Measurements from ENCODE around the gene GPR39. TPM values are rescaled to one million over a fixed set of nuclear protein-coding genes. Genes with fewer than 3 reads are reported as not detected.
"Not testable (repeated sequence)": the region's sequence is repeated elsewhere in the genome, so short reads cannot be mapped to it uniquely, and the experiment has no call there.

Gene GPR39
- total RNA-seq, 4 donors from 2014 or later: 2.8 to 9.7 (median 5.4) TPM

GRCh38 chr2:132518302-132518701 lies 101.7 kb downstream of the GPR39 start:
- H3K27me3 ChIP-seq: no peaks in the 10 kb centered on the region
- 90 to 95% methylated on average over 4 of the region's 4 CpGs for WGBS, 2 donors
- no peak overlapping the region for H3K27ac ChIP-seq
- no peaks in the 10 kb centered on the region for H3K9me3 ChIP-seq
- DNase-seq: no peak
- no peaks in the 10 kb centered on the region for H3K36me3 ChIP-seq
- no peaks in the 10 kb centered on the region for H3K4me1 ChIP-seq
- H3K4me3 ChIP-seq (replicated peaks in 1 of 3): no peak overlapping the region
- TF ChIP-seq CTCF (IDR thresholded peaks at IDR 0.05) (no peak), POLR2A (IDR thresholded peaks at IDR 0.05) (no peak)
- intact Hi-C loops (cut with DNase I): no loop called here

GRCh38 chr2:132519566-132519965 lies 103.0 kb downstream of the GPR39 start:
- intact Hi-C loops (cut with DNase I): no loop called here
- H3K4me3 ChIP-seq (replicated peaks in 1 of 3): no peak overlapping the region
- no peak for DNase-seq
- peaks cover 0 to 6% of the 10 kb centered on the region in 2 donors for H3K4me1 ChIP-seq
- no peaks in the 10 kb centered on the region for H3K27me3 ChIP-seq
- WGBS, 2 donors: 71 to 78% methylated on average over 3 of the region's 3 CpGs
- no peaks in the 10 kb centered on the region for H3K36me3 ChIP-seq
- H3K27ac ChIP-seq: no peak overlapping the region
- TF ChIP-seq POLR2A (IDR thresholded peaks at IDR 0.05) (no peak), CTCF (IDR thresholded peaks at IDR 0.05) (no peak)
- H3K9me3 ChIP-seq: no peaks in the 10 kb centered on the region

GRCh38 chr2:132521341-132521740 lies 104.7 kb downstream of the GPR39 start:
- no peak for DNase-seq
- Histone ChIP-seq H3K4me3 (replicated peaks in 1 of 3) (no peak overlapping the region), H3K27ac (no peak overlapping the region), H3K27me3 (no peaks in the 10 kb centered on the region), H3K4me1 (peaks cover 0 to 6% of the 10 kb centered on the region in 2 donors), H3K36me3 (no peaks in the 10 kb centered on the region), H3K9me3 (no peaks in the 10 kb centered on the region)
- 76 to 83% methylated on average over 3 of the region's 3 CpGs for WGBS, 2 donors
- intact Hi-C loops (cut with DNase I): no loop called here
- TF ChIP-seq CTCF (IDR thresholded peaks at IDR 0.05) (no peak), POLR2A (IDR thresholded peaks at IDR 0.05) (no peak)

DNA sequence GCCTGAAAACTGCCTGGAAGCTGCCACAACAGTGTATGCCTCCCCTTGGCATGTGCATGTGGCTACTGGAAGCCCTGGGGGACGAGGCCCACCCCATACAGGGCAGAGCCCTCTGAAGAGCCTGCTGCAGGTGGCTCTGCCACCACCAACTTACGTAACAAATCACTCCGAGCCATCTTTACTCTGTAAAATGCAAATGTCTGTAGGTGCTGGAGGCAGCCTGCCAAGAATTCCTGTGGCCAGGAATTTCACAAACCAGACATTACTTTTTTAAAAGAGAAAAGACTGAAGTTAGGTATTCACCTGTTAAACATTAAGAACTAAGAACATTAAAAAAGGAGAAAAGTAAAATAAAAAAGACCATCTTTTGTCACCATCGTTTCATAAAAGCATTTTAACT lies 106.3 kb downstream of the GPR39 start:
- no peak overlapping the region for H3K4me3 ChIP-seq (replicated peaks in 1 of 3)
- WGBS, 2 donors: 71 to 87% methylated on average over 4 of the region's 4 CpGs
- H3K4me1 ChIP-seq: peaks cover 0 to 6% of the 10 kb centered on the region in 2 donors
- H3K9me3 ChIP-seq: no peaks in the 10 kb centered on the region
- no peak for DNase-seq
- no peak for TF ChIP-seq POLR2A (IDR thresholded peaks at IDR 0.05)
- TF ChIP-seq CTCF (IDR thresholded peaks at IDR 0.05): no peak
- H3K36me3 ChIP-seq: no peaks in the 10 kb centered on the region
- H3K27ac ChIP-seq: no peak overlapping the region
- intact Hi-C loops (cut with DNase I): no loop called here
- no peaks in the 10 kb centered on the region for H3K27me3 ChIP-seq

DNA sequence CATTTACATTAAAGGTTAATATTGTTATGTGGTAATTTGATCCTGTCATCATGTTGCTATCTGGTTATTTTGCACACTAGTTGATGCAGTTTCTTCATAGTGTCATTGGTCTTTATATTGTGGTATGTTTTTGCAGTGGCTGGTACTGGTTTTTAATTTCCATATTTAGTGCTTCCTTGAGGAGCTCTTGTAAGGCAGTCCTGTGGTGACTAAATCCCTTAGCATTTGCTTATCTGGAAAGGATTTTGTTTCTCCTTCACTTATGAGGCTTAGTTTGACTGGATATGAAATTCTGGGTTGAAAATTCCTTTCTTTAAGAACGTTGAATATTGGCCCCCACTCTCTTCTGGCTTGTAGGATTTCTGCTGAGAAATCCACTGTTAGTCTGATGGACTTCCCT lies 120.5 kb downstream of the GPR39 start:
- 68 to 79% methylated on average over 1 of the region's 1 CpG for WGBS, 2 donors
- H3K36me3 ChIP-seq; H3K4me3 ChIP-seq (replicated peaks in 1 of 3); DNase-seq; H3K9me3 ChIP-seq; H3K27ac ChIP-seq; H3K4me1 ChIP-seq; intact Hi-C loops (cut with DNase I); H3K27me3 ChIP-seq: not testable (repeated sequence)

DNA sequence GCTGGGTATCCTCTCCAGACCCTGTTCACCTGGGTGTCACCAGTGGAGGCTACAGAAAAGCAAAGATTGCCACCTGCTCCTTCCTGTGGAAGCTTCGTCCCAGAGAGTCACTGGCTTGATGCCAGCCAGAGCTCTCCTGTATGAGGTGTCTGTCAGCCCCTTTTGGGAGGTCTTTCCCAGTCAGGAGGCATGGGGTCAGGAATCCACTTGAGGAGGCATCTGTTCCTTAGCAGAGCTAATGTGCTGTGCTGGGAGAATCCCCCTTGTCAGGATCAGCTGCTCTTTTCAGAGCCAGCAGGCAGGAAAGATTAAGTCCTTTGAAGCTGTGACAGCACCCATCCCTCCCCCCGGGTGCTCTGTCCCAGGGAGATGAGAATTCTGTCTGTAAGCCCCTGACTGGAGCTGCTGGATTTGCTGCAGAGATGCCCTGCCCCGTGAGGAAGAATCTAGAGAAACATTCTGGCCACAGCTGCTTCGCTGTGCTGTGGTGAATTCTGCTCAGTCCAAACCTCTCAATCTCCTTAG lies 121.8 kb downstream of the GPR39 start:
- no peaks in the 10 kb centered on the region for H3K9me3 ChIP-seq
- TF ChIP-seq POLR2A (IDR thresholded peaks at IDR 0.05): no peak
- TF ChIP-seq CTCF (IDR thresholded peaks at IDR 0.05): no peak
- 49 to 57% methylated on average over 2 of the region's 4 CpGs for WGBS, 2 donors
- H3K27me3 ChIP-seq: no peaks in the 10 kb centered on the region
- H3K36me3 ChIP-seq: no peaks in the 10 kb centered on the region
- no peaks in the 10 kb centered on the region for H3K4me1 ChIP-seq
- no peak overlapping the region for H3K4me3 ChIP-seq (replicated peaks in 1 of 3)
- no peak for DNase-seq
- no peak overlapping the region for H3K27ac ChIP-seq
- intact Hi-C loops (cut with DNase I): no loop called here

Data from thyroid gland (tissue), 4 donors.